Measurements from ENCODE around the gene PCDH12.

Gene PCDH12

GRCh38 chr5:141916522-141916921, 41.5 kb downstream of the PCDH12 start:
- Histone ChIP-seq H3K4me3 (ENCODE audit: low read length) (no peak overlapping the region), H3K9me3 (ENCODE audit: control insufficient read depth, low read length) (no peaks in the 10 kb centered on the region), H3K36me3 (ENCODE audit: control insufficient read depth, insufficient read depth, low read length, severe bottlenecking) (no peaks in the 10 kb centered on the region), H3K4me1 (ENCODE audit: control insufficient read depth, insufficient read depth, low read length) (peaks cover 6% of the 10 kb centered on the region), H3K27me3 (replicated peaks; ENCODE audit: control insufficient read depth, insufficient read depth, low read length) (peaks cover 8% of the 10 kb centered on the region), H3K9ac (ENCODE audit: low read length) (no peak overlapping the region)
- DNase-seq (ENCODE audit: low read depth) = no peak

- H3K27me3 ChIP-seq (replicated peaks; ENCODE audit: control insufficient read depth, insufficient read depth, low read length) = peaks cover 8% of the 10 kb centered on the region
- H3K9me3 ChIP-seq (ENCODE audit: control insufficient read depth, low read length) = no peaks in the 10 kb centered on the region
- H3K4me1 ChIP-seq (ENCODE audit: control insufficient read depth, insufficient read depth, low read length) = peaks cover 6% of the 10 kb centered on the region
- no peak overlapping the region for H3K9ac ChIP-seq (ENCODE audit: low read length)
- no peak overlapping the region for H3K4me3 ChIP-seq (ENCODE audit: low read length)
- DNase-seq (ENCODE audit: low read depth) = no peak
- no peaks in the 10 kb centered on the region for H3K36me3 ChIP-seq (ENCODE audit: control insufficient read depth, insufficient read depth, low read length, severe bottlenecking)
These were observed 42.1 kb downstream of the PCDH12 start for GRCh38 chr5:141915881-141916336.

DNA sequence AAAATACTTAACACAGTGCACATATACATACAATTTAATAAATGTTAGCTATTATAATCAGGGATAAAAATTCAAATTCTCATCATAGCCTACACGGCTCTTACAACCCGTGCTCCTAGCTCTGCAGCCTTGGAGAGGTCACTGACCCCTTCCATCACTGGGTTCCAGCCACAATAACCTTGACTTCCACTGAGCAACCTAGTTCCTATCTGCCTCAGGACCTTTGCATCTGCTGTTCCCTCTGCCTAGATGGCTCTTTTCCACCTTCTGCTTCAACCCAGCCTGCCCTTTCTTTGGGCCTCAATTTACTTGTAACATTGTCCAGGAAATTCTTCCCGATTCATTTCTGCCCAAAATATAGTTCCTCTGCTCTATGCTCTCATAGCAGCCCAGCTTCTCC, 43.2 kb downstream of the PCDH12 start:
- no peak for DNase-seq (ENCODE audit: low read depth)
- Histone ChIP-seq H3K9ac (ENCODE audit: low read length) (no peak overlapping the region), H3K27me3 (replicated peaks; ENCODE audit: control insufficient read depth, insufficient read depth, low read length) (peaks cover 8% of the 10 kb centered on the region), H3K4me3 (ENCODE audit: low read length) (no peak overlapping the region), H3K9me3 (ENCODE audit: control insufficient read depth, low read length) (no peaks in the 10 kb centered on the region), H3K36me3 (ENCODE audit: control insufficient read depth, insufficient read depth, low read length, severe bottlenecking) (no peaks in the 10 kb centered on the region), H3K4me1 (ENCODE audit: control insufficient read depth, insufficient read depth, low read length) (peaks cover 6% of the 10 kb centered on the region)

GRCh38 chr5:141914199-141914743, 43.7 kb downstream of the PCDH12 start:
- H3K36me3 ChIP-seq (ENCODE audit: control insufficient read depth, insufficient read depth, low read length, severe bottlenecking) = no peaks in the 10 kb centered on the region
- H3K4me1 ChIP-seq (ENCODE audit: control insufficient read depth, insufficient read depth, low read length) = peaks cover 6% of the 10 kb centered on the region
- H3K4me3 ChIP-seq (ENCODE audit: low read length) = peak overlapping the region; percentile 73
- peaks cover 8% of the 10 kb centered on the region for H3K27me3 ChIP-seq (replicated peaks; ENCODE audit: control insufficient read depth, insufficient read depth, low read length)
- H3K9ac ChIP-seq (ENCODE audit: low read length) = peak overlapping the region; percentile 73
- no peaks in the 10 kb centered on the region for H3K9me3 ChIP-seq (ENCODE audit: control insufficient read depth, low read length)
- DNase-seq (ENCODE audit: low read depth) = peak; percentile 32

GRCh38 chr5:141913560-141914198, 44.3 kb downstream of the PCDH12 start:
- Histone ChIP-seq H3K27me3 (replicated peaks; ENCODE audit: control insufficient read depth, insufficient read depth, low read length) (peaks cover 8% of the 10 kb centered on the region), H3K9ac (ENCODE audit: low read length) (peak overlapping the region; percentile 73), H3K4me1 (ENCODE audit: control insufficient read depth, insufficient read depth, low read length) (peaks cover 11% of the 10 kb centered on the region), H3K9me3 (ENCODE audit: control insufficient read depth, low read length) (no peaks in the 10 kb centered on the region), H3K4me3 (ENCODE audit: low read length) (peak overlapping the region; percentile 73), H3K36me3 (ENCODE audit: control insufficient read depth, insufficient read depth, low read length, severe bottlenecking) (no peaks in the 10 kb centered on the region)
- DNase-seq (ENCODE audit: low read depth) = no peak

DNA sequence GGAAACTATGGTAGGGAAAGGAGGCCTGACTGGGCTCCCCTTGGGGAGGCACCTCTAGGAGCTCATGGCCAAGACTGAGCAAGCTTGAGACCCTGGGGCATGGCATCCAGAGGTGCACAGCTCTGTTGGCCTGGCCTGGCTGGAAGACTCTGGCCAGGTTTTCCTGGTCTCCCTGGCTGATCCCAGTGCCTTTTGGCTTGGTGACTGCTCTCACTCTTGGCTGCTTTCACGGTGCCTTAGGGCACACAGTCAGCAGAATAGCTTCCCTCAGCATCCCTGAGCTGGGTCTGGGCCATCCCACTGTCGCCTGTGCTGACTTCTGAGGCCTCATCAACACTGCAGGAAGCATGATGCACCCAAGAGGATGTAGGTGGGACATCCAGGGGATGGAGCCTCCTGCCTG, 47.7 kb downstream of the PCDH12 start:
- no peak overlapping the region for H3K9ac ChIP-seq (ENCODE audit: low read length)
- H3K4me3 ChIP-seq (ENCODE audit: low read length) = no peak overlapping the region
- H3K36me3 ChIP-seq (ENCODE audit: control insufficient read depth, insufficient read depth, low read length, severe bottlenecking) = no peaks in the 10 kb centered on the region
- peaks cover 13% of the 10 kb centered on the region for H3K4me1 ChIP-seq (ENCODE audit: control insufficient read depth, insufficient read depth, low read length)
- DNase-seq (ENCODE audit: low read depth) = no peak
- H3K9me3 ChIP-seq (ENCODE audit: control insufficient read depth, low read length) = no peaks in the 10 kb centered on the region
- no peaks in the 10 kb centered on the region for H3K27me3 ChIP-seq (replicated peaks; ENCODE audit: control insufficient read depth, insufficient read depth, low read length)

- Histone ChIP-seq H3K4me3 (ENCODE audit: low read length) (no peak overlapping the region), H3K27me3 (replicated peaks; ENCODE audit: control insufficient read depth, insufficient read depth, low read length) (no peaks in the 10 kb centered on the region), H3K9me3 (ENCODE audit: control insufficient read depth, low read length) (no peaks in the 10 kb centered on the region), H3K4me1 (ENCODE audit: control insufficient read depth, insufficient read depth, low read length) (peaks cover 13% of the 10 kb centered on the region), H3K9ac (ENCODE audit: low read length) (no peak overlapping the region), H3K36me3 (ENCODE audit: control insufficient read depth, insufficient read depth, low read length, severe bottlenecking) (no peaks in the 10 kb centered on the region)
- DNase-seq (ENCODE audit: low read depth) = no peak
These were observed 48.8 kb downstream of the PCDH12 start for GRCh38 chr5:141909212-141909611.

- no peak for DNase-seq (ENCODE audit: low read depth)
- H3K4me1 ChIP-seq (ENCODE audit: control insufficient read depth, insufficient read depth, low read length) = peaks cover 10% of the 10 kb centered on the region
- no peak overlapping the region for H3K9ac ChIP-seq (ENCODE audit: low read length)
- H3K27me3 ChIP-seq (replicated peaks; ENCODE audit: control insufficient read depth, insufficient read depth, low read length) = no peaks in the 10 kb centered on the region
- H3K9me3 ChIP-seq (ENCODE audit: control insufficient read depth, low read length) = no peaks in the 10 kb centered on the region
- no peaks in the 10 kb centered on the region for H3K36me3 ChIP-seq (ENCODE audit: control insufficient read depth, insufficient read depth, low read length, severe bottlenecking)
- no peak overlapping the region for H3K4me3 ChIP-seq (ENCODE audit: low read length)
These were observed 49.2 kb downstream of the PCDH12 start for GRCh38 chr5:141908796-141909195.

- Histone ChIP-seq H3K9ac (ENCODE audit: low read length) (no peak overlapping the region), H3K27me3 (replicated peaks; ENCODE audit: control insufficient read depth, insufficient read depth, low read length) (no peaks in the 10 kb centered on the region), H3K9me3 (ENCODE audit: control insufficient read depth, low read length) (no peaks in the 10 kb centered on the region), H3K4me3 (ENCODE audit: low read length) (no peak overlapping the region), H3K4me1 (ENCODE audit: control insufficient read depth, insufficient read depth, low read length) (peaks cover 7% of the 10 kb centered on the region), H3K36me3 (ENCODE audit: control insufficient read depth, insufficient read depth, low read length, severe bottlenecking) (no peaks in the 10 kb centered on the region)
- DNase-seq (ENCODE audit: low read depth) = no peak
These were observed 51.0 kb downstream of the PCDH12 start for GRCh38 chr5:141906972-141907371.

- Histone ChIP-seq H3K36me3 (ENCODE audit: control insufficient read depth, insufficient read depth, low read length, severe bottlenecking) (no peaks in the 10 kb centered on the region), H3K4me1 (ENCODE audit: control insufficient read depth, insufficient read depth, low read length) (peaks cover 7% of the 10 kb centered on the region), H3K9ac (ENCODE audit: low read length) (no peak overlapping the region), H3K27me3 (replicated peaks; ENCODE audit: control insufficient read depth, insufficient read depth, low read length) (no peaks in the 10 kb centered on the region), H3K4me3 (ENCODE audit: low read length) (no peak overlapping the region), H3K9me3 (ENCODE audit: control insufficient read depth, low read length) (no peaks in the 10 kb centered on the region)
- no peak for DNase-seq (ENCODE audit: low read depth)
These were observed 51.5 kb downstream of the PCDH12 start for GRCh38 chr5:141906517-141906916.

GRCh38 chr5:141904551-141904950, 53.5 kb downstream of the PCDH12 start:
- no peaks in the 10 kb centered on the region for H3K36me3 ChIP-seq (ENCODE audit: control insufficient read depth, insufficient read depth, low read length, severe bottlenecking)
- no peaks in the 10 kb centered on the region for H3K9me3 ChIP-seq (ENCODE audit: control insufficient read depth, low read length)
- DNase-seq (ENCODE audit: low read depth) = no peak
- H3K9ac ChIP-seq (ENCODE audit: low read length) = no peak overlapping the region
- no peaks in the 10 kb centered on the region for H3K27me3 ChIP-seq (replicated peaks; ENCODE audit: control insufficient read depth, insufficient read depth, low read length)
- peaks cover 7% of the 10 kb centered on the region for H3K4me1 ChIP-seq (ENCODE audit: control insufficient read depth, insufficient read depth, low read length)
- H3K4me3 ChIP-seq (ENCODE audit: low read length) = no peak overlapping the region

GRCh38 chr5:141903261-141903660, 54.7 kb downstream of the PCDH12 start:
- Histone ChIP-seq H3K9me3 (ENCODE audit: control insufficient read depth, low read length) (no peaks in the 10 kb centered on the region), H3K9ac (ENCODE audit: low read length) (no peak overlapping the region), H3K4me1 (ENCODE audit: control insufficient read depth, insufficient read depth, low read length) (peaks cover 6% of the 10 kb centered on the region), H3K27me3 (replicated peaks; ENCODE audit: control insufficient read depth, insufficient read depth, low read length) (no peaks in the 10 kb centered on the region), H3K36me3 (ENCODE audit: control insufficient read depth, insufficient read depth, low read length, severe bottlenecking) (no peaks in the 10 kb centered on the region), H3K4me3 (ENCODE audit: low read length) (no peak overlapping the region)
- no peak for DNase-seq (ENCODE audit: low read depth)

All from adipocyte (in vitro differentiated cells).